ENCODE data around the gene ORAI1.

DNA sequence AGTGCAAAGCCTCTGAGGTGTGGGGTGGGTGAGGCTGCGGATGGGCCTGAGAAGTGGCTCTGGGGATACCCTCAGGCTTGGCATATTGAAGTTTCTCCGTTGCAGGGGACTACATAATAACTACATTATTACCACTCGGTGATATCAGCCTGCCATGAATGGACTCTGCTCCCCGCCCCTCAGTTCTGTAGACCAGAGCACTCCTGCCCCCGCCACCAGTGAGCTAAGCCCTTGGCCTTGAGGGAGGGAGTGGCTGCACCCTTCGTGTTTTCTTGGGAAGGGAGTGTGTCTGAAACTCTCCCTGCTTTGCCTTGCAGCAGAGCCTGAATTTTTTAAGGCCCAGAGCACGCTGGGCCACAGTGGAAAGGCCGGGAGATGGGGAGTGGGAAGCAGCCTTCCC, 1.7 kb downstream of the ORAI1 start:
- no peak for TF ChIP-seq YY1 (IDR thresholded peaks at IDR 0.05; ENCODE audit: insufficient read depth, insufficient read length)
- no peak for TF ChIP-seq ZNF274 (IDR thresholded peaks at IDR 0.05; ENCODE audit: low read depth, low read length)
- no peak for TF ChIP-seq SUZ12 (IDR thresholded peaks at IDR 0.05; ENCODE audit: extremely low read depth, insufficient read depth, insufficient read length)
